HepG2 (cell line): ENCODE data around the gene MAGEH1. TPM values are rescaled to one million over a fixed set of nuclear protein-coding genes. Genes with fewer than 3 reads are reported as not detected.

Experiments
- ARID5B ChIP-seq: IDR thresholded peaks from 2 replicates; pipeline ENCODE4 v1.4.0; 2020; ENCODE audit warnings: mild to moderate bottlenecking, missing genetic modification reagents
- CCDC6 ChIP-seq: sonication (generic); formaldehyde crosslinking; IDR thresholded peaks from 2 replicates; pipeline ENCODE4 v1.8.1; 2022; ENCODE audit warnings: mild to moderate bottlenecking, missing genetic modification reagents, moderate library complexity
- GABPB1 ChIP-seq: IDR thresholded peaks from 2 replicates; pipeline ENCODE4 v1.6.1; 2016; ENCODE audit warnings: mild to moderate bottlenecking, missing genetic modification reagents, moderate library complexity, missing compliant biosample characterization
- HNRNPLL ChIP-seq: fragments of 200-400 bp; formaldehyde crosslinking; IDR thresholded peaks from 2 replicates; pipeline ENCODE4 v1.6.1; 2017; ENCODE audit warnings: mild to moderate bottlenecking, low read depth, low read length; ENCODE audit not compliant: poor library complexity, severe bottlenecking
- KDM2A ChIP-seq: sonication (generic); formaldehyde crosslinking; IDR thresholded peaks from 2 replicates; pipeline ENCODE4 v1.4.0; 2020; ENCODE audit warnings: low read depth, missing genetic modification reagents, borderline replicate concordance
- MIER2 ChIP-seq: IDR thresholded peaks from 2 replicates; pipeline ENCODE4 v1.6.1; 2016; ENCODE audit warnings: missing biosample characterization, missing genetic modification reagents
- NFIC ChIP-seq: IDR thresholded peaks from 2 replicates; pipeline ENCODE4 v1.6.1; 2012; ENCODE audit warnings: mild to moderate bottlenecking, low read length, inconsistent platforms
- PHF5A ChIP-seq: IDR thresholded peaks from one replicate; pipeline ENCODE4 v1.6.1; 2018; ENCODE audit warnings: low read depth, missing genetic modification reagents; ENCODE audit not compliant: unreplicated experiment
- PLRG1 ChIP-seq: fragments of 450-650 bp; conservative IDR thresholded peaks from 2 replicates; pipeline ENCODE4 v1.6.1; 2016
- PRPF4 ChIP-seq: fragments of 200-400 bp; formaldehyde crosslinking; IDR thresholded peaks from 2 replicates; pipeline ENCODE4 v1.6.1; 2016; ENCODE audit warnings: low read length, low read depth; ENCODE audit not compliant: poor library complexity, severe bottlenecking
- SNAI1 ChIP-seq: sonication (generic); formaldehyde crosslinking; IDR thresholded peaks from 2 replicates; pipeline ENCODE4 v1.5.0; 2020; ENCODE audit warnings: mild to moderate bottlenecking, missing genetic modification reagents, borderline replicate concordance
- SP2 ChIP-seq: sonication (generic); formaldehyde crosslinking; IDR thresholded peaks from 2 replicates; pipeline ENCODE4 v1.5.1; 2020; ENCODE audit warnings: mild to moderate bottlenecking, missing genetic modification reagents
- TCF12 ChIP-seq, 2 experiments: fragments of 450-650 bp in 1 of 2; sonication (generic) in 1 of 2; formaldehyde crosslinking in 1 of 2; IDR thresholded peaks; 2 replicates each; pipeline versions ENCODE4 v1.6.1 to v1.8.0; 2017 to 2022; ENCODE audit warnings: antibody characterized with exemption in 1 of 2, mild to moderate bottlenecking in 1 of 2, missing genetic modification reagents in 1 of 2, moderate library complexity in 1 of 2
- TCF7L2 ChIP-seq: IDR thresholded peaks from 2 replicates; pipeline ENCODE4 v1.6.1; 2011; ENCODE audit warnings: mild to moderate bottlenecking, low read depth, low read length, moderate library complexity
- ZBTB34 ChIP-seq: sonication (generic); formaldehyde crosslinking; IDR thresholded peaks from 2 replicates; pipeline ENCODE4 v1.8.0; 2022; ENCODE audit warnings: mild to moderate bottlenecking, missing genetic modification reagents
- ZFYVE20 ChIP-seq: sonication (generic); formaldehyde crosslinking; IDR thresholded peaks from 2 replicates; pipeline ENCODE4 v1.8.0; 2023; ENCODE audit warnings: low read depth, mild to moderate bottlenecking, moderate library complexity, missing genetic modification reagents, borderline replicate concordance
- ZNF225 ChIP-seq: sonication (generic); formaldehyde crosslinking; IDR thresholded peaks from 2 replicates; pipeline ENCODE4 v1.4.0; 2020; ENCODE audit warnings: mild to moderate bottlenecking, missing genetic modification reagents
- ZNF367 ChIP-seq: sonication (generic); formaldehyde crosslinking; IDR thresholded peaks from 2 replicates; pipeline ENCODE4 v1.4.0; 2020; ENCODE audit warnings: missing genetic modification reagents, borderline replicate concordance
- polyA plus RNA-seq, 8 experiments: library from polyadenylated mRNA; depleted of rRNA in 3 of 8; stranded (reverse) in 7 of 8; unstranded in 1 of 8; fragments of >200 nt; fragmentation: Illumina TruSeq in 4 of 8; extraction: Trizol in 4 of 8; gene quantifications; 2 replicates each; pipeline versions ENCODE4 v1.2.1 to v1.2.3, GENCODE V29; 2011 to 2016; ENCODE audit warnings: low read depth in 4 of 8, missing spikeins in 1 of 8, mixed read lengths in 1 of 8; ENCODE audit not compliant: insufficient read depth in 1 of 8
- total RNA-seq, 5 experiments: library from RNA; depleted of rRNA; stranded (reverse); fragments of >200 nt; fragmentation: Illumina TruSeq; extraction: Trizol; gene quantifications; 2 replicates each; pipeline ENCODE4 v1.2.3, GENCODE V29; 2016; ENCODE audit warnings: low read depth in 1 of 5
- TF ChIP-seq, protein P1 (sequence below): sonication (generic); formaldehyde crosslinking; IDR thresholded peaks from 2 replicates; pipeline ENCODE4 v1.4.0; 2020; ENCODE audit warnings: missing genetic modification reagents
- TF ChIP-seq, protein P2 (sequence below): IDR thresholded peaks from 2 replicates; pipeline ENCODE4 v1.6.1; 2016; ENCODE audit warnings: mild to moderate bottlenecking, missing biosample characterization, missing genetic modification reagents
- TF ChIP-seq, protein P3 (sequence below): sonication (generic); formaldehyde crosslinking; IDR thresholded peaks from 2 replicates; pipeline ENCODE4 v1.8.0; 2022; ENCODE audit warnings: missing genetic modification reagents, mild to moderate bottlenecking, borderline replicate concordance

The MAGEH1 gene
- total and polyA plus RNA-seq, 2 of the 13 experiments (the other 11 are each of a cell fraction or from before 2014, with no cell fraction given) = 3.8 to 5.0 TPM

- TF ChIP-seq SP2 (CRISPR knock-in tag) = peak; percentile 24; the same call in 1 of the 2 replicates
- TF ChIP-seq KDM2A (CRISPR knock-in tag) = no peak
- no peak for TF ChIP-seq NFIC
- TF ChIP-seq ZFYVE20 (CRISPR knock-in tag) = no peak
- TF ChIP-seq PRPF4 = no peak
- TF ChIP-seq MIER2 (CRISPR knock-in tag) = no peak
- TF ChIP-seq, protein P1, sequence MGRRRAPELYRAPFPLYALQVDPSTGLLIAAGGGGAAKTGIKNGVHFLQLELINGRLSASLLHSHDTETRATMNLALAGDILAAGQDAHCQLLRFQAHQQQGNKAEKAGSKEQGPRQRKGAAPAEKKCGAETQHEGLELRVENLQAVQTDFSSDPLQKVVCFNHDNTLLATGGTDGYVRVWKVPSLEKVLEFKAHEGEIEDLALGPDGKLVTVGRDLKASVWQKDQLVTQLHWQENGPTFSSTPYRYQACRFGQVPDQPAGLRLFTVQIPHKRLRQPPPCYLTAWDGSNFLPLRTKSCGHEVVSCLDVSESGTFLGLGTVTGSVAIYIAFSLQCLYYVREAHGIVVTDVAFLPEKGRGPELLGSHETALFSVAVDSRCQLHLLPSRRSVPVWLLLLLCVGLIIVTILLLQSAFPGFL (CRISPR knock-in tag) = no peak
- no peak for TF ChIP-seq ZNF367 (CRISPR knock-in tag)
- no peak for TF ChIP-seq SNAI1 (CRISPR knock-in tag)
- peak; percentile 60 for TF ChIP-seq HNRNPLL
- no peak for TF ChIP-seq ZNF225
- no peak for TF ChIP-seq PHF5A
- no peak for TF ChIP-seq CCDC6 (CRISPR knock-in tag)
- TF ChIP-seq TCF12 (IDR thresholded peaks at IDR 0.05) = no peak
- TF ChIP-seq TCF12 (CRISPR knock-in tag; IDR thresholded peaks at IDR 0.05) = no peak
- TF ChIP-seq ARID5B (CRISPR knock-in tag) = peak; percentile 9; the same call in 1 of the 2 replicates
- no peak for TF ChIP-seq ZBTB34 (CRISPR knock-in tag)
- TF ChIP-seq, protein P2, sequence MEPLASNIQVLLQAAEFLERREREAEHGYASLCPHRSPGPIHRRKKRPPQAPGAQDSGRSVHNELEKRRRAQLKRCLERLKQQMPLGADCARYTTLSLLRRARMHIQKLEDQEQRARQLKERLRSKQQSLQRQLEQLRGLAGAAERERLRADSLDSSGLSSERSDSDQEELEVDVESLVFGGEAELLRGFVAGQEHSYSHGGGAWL (CRISPR knock-in tag) = no peak
- peak; percentile 89 for TF ChIP-seq GABPB1 (CRISPR knock-in tag)
- TF ChIP-seq, protein P3, sequence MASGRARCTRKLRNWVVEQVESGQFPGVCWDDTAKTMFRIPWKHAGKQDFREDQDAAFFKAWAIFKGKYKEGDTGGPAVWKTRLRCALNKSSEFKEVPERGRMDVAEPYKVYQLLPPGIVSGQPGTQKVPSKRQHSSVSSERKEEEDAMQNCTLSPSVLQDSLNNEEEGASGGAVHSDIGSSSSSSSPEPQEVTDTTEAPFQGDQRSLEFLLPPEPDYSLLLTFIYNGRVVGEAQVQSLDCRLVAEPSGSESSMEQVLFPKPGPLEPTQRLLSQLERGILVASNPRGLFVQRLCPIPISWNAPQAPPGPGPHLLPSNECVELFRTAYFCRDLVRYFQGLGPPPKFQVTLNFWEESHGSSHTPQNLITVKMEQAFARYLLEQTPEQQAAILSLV (CRISPR knock-in tag) = no peak
- no peak for TF ChIP-seq TCF7L2
- TF ChIP-seq PLRG1 = no peak
These were observed at the start of gene MAGEH1 (continued) for GRCh38 chrX:55451990-55452832.
